Activated CD8-positive, alpha-beta memory T cell treated with anti-CD3 and anti-CD28 coated beads, Interleukin-2, amount 50 U/mL, for 48 hours (primary cell): ENCODE data around the gene KCNK18.

ENCODE experiments used
- DNase-seq: peaks from one replicate; pipeline ENCODE4 v3.0.0-alpha.2; 2020

The KCNK18 gene

DNA sequence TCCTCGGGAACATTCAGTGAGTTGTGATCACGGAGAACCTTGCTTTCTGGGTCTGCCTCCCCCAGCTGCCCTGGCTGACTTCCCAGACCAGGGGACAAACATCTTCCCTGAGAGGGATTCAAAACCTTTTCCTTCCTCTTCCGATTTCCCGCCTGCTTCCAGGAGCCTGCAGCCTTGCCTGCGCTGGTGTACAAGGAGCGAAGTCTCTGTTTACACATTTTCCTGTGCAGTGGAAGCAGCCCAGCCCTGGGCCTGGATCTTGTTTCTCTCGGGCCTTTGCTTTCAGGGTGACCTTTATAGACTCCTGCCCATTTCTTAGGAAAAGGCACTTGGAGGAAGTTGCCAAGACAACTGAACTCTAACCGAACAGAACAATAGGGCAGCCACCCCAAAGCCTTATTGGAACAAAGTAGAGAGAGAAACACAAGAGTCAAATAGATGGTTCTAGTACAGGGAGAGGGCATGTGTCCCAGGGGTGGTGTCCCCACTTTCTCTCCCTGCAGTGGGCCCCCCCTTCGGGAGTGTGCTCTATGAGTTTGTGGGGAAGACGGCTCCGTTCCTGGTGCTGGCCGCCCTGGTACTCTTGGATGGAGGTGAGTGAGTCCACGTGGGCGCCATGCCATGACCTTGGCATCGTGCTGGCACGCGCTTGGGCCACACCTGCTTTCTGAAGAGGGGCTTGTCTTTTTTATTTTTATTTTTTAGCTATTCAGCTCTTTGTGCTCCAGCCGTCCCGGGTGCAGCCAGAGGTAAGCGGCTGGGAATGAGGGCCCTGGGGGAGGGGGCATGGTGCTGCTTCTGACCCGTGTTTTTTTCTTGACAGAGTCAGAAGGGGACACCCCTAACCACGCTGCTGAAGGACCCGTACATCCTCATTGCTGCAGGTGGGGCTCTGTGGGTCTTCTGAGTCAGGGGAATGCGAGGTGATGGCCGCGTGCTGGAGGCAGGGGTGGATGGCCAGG, 57.8 kb downstream of the KCNK18 start:
- no peak for DNase-seq

GRCh38 chr10:117255835-117256460, 58.7 kb downstream of the KCNK18 start:
- DNase-seq: no peak

- no peak for DNase-seq
Measured at GRCh38 chr10:117256910-117257309, 59.6 kb downstream of the KCNK18 start.

GRCh38 chr10:117257721-117258120, 60.4 kb downstream of the KCNK18 start:
- no peak for DNase-seq

DNA sequence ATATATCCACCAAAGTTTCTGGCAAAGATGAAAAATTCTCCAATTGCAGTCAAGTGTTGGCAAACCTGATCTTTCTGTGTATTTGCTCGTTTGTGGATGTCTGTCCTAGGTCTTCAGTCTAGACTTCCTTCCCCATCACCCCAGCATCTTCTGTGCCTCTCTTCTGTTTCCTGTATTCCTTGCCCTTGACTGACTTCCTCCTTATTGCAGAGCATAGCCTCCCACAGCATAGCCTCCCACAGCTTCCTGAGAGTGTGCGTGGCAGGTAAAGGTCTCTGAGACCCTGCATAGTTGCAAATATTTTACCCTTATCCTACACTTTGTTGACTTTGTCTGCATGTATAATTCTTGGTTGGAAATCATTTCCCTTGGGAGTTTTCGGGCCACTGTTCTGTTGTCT, 62.0 kb downstream of the KCNK18 start:
- no peak for DNase-seq
